GM12878 (cell line): ENCODE measurements around the gene ADCY10. TPM values are rescaled to one million over a fixed set of nuclear protein-coding genes. Genes with fewer than 3 reads are reported as not detected.

Experiments used
- ATAC-seq: fragments of 200-7000 bp; cut with Tn5 transposase; 3 replicates; pipeline ENCODE4 v1.9.1; 2020; ENCODE audit warnings: mild to moderate bottlenecking, moderate library complexity
- BruUV-seq: library from RNA; stranded (reverse); fragments of 400-500 nt; replicated peaks from 2 replicates; lab custom pipeline; 2021; lab: Mats Ljungman, UMichigan
- CTCF ChIA-PET: fragments of 300-600 bp; sonication (Branson Sonifier 250); formaldehyde crosslinking; extraction: SDS; loops from one replicate; lab custom pipeline; 2021; ENCODE audit warnings: inconsistent platforms; lab: Yijun Ruan, JAX
- POLR2A ChIA-PET: fragments of 350-600 bp; formaldehyde crosslinking; extraction: SDS; loops from one replicate; lab custom pipeline; 2021; ENCODE audit warnings: inconsistent platforms; lab: Charles Lee
- RAD21 ChIA-PET: fragments of 300-600 bp; sonication (Branson Sonifier 250); formaldehyde crosslinking; loops from one replicate; lab custom pipeline; 2023; ENCODE audit warnings: antibody characterized with exemption; ENCODE audit not compliant: unreplicated experiment; lab: Charles Lee
- SMC1A ChIA-PET: fragments of 300-600 bp; sonication (Branson Sonifier 250); formaldehyde crosslinking; loops from one replicate; lab custom pipeline; 2023; ENCODE audit not compliant: unreplicated experiment, uncharacterized antibody; lab: Charles Lee
- DNase-seq: peaks from one replicate; pipeline ENCODE4 v3.0.0-alpha.2; 2011; ENCODE audit warnings: low read depth, low spot score
- FAIRE-seq: peaks from 3 replicates; lab custom pipeline; 2011; peaks lifted over from hg19 to GRCh38; lab: Jason Lieb, UNC
- H2AFZ ChIP-seq: 2 replicates; pipeline ENCODE4 v1.6.0; 2011; ENCODE audit warnings: low read depth, low read length, control low read depth; ENCODE audit not compliant: control insufficient read depth
- H3K27ac ChIP-seq: 2 replicates; pipeline ENCODE4 v1.5.1; 2011; ENCODE audit warnings: control low read depth; ENCODE audit not compliant: control insufficient read depth, insufficient read depth
- H3K27me3 ChIP-seq, 2 experiments: replicated peaks in 1 of 2; 2 replicates each; pipeline versions ENCODE4 v1.6.0 to v1.6.1; 2011; ENCODE audit warnings: low read length in 1 of 2; ENCODE audit not compliant: control insufficient read depth in 2 of 2, insufficient read depth in 2 of 2
- H3K36me3 ChIP-seq, 2 experiments: 2 replicates each; pipeline ENCODE4 v1.5.1; 2011; ENCODE audit warnings: low read length in 1 of 2; ENCODE audit not compliant: control insufficient read depth in 2 of 2, insufficient read depth in 2 of 2
- H3K4me1 ChIP-seq: 2 replicates; pipeline ENCODE4 v1.6.1; 2011; ENCODE audit warnings: mild to moderate bottlenecking, low read length, moderate library complexity, mixed read lengths; ENCODE audit not compliant: control insufficient read depth, insufficient read depth
- H3K4me2 ChIP-seq: 2 replicates; pipeline ENCODE4 v1.6.0; 2011; ENCODE audit warnings: control low read depth; ENCODE audit not compliant: control insufficient read depth, insufficient read depth
- H3K4me3 ChIP-seq: fragments of 200-600 bp; sonication (generic); 2 replicates; pipeline ENCODE4 v1.5.1; 2016
- H3K79me2 ChIP-seq: 2 replicates; pipeline ENCODE4 v1.6.0; 2011; ENCODE audit warnings: low read length; ENCODE audit not compliant: control insufficient read depth, insufficient read depth
- H3K9ac ChIP-seq: 2 replicates; pipeline ENCODE4 v1.8.0; 2011; ENCODE audit warnings: low read length, control low read depth, mixed read lengths; ENCODE audit not compliant: control insufficient read depth, insufficient read depth
- H3K9me3 ChIP-seq: replicated peaks from 3 replicates; pipeline ENCODE4 v1.5.1; 2011; ENCODE audit warnings: mild to moderate bottlenecking, low read length; ENCODE audit not compliant: control insufficient read depth, insufficient read depth
- H4K20me1 ChIP-seq: 2 replicates; pipeline ENCODE4 v1.6.0; 2011; ENCODE audit not compliant: control insufficient read depth, insufficient read depth
- ASH2L ChIP-seq: fragments of 300-600, 200-600 bp; sonication (generic); IDR thresholded peaks from 2 replicates; pipeline ENCODE4 v1.6.1; 2017; ENCODE audit warnings: low read depth, mild to moderate bottlenecking, borderline replicate concordance
- BMI1 ChIP-seq: fragments of 450-650 bp; IDR thresholded peaks from 2 replicates; pipeline ENCODE4 v1.6.1; 2016; ENCODE audit warnings: mild to moderate bottlenecking, moderate library complexity, borderline replicate concordance
- ESRRA ChIP-seq: IDR thresholded peaks from 2 replicates; pipeline ENCODE4 v1.6.1; 2012; ENCODE audit warnings: mild to moderate bottlenecking, low read length, improper control_type of control experiment
- ETV6 ChIP-seq, 2 experiments: fragments of 450-650 bp in 1 of 2; IDR thresholded peaks in 1 of 2; conservative IDR thresholded peaks in 1 of 2; 2 replicates each; pipeline ENCODE4 v1.6.1; 2014; ENCODE audit warnings: antibody characterized with exemption in 1 of 2, borderline replicate concordance in 1 of 2, low read depth in 1 of 2, mild to moderate bottlenecking in 1 of 2, moderate library complexity in 1 of 2
- HDAC2 ChIP-seq: fragments of 200-600 bp; sonication (generic); IDR thresholded peaks from 2 replicates; pipeline ENCODE4 v1.6.1; 2017
- IRF4 ChIP-seq: IDR thresholded peaks from 2 replicates; pipeline ENCODE4 v1.6.1; 2011; ENCODE audit warnings: low read depth, low read length
- MXI1 ChIP-seq: fragments of 150-350 bp; IDR thresholded peaks from 2 replicates; pipeline ENCODE4 v1.6.1; 2011; ENCODE audit warnings: low read depth, mild to moderate bottlenecking, inconsistent platforms, low read length, improper control_type of control experiment
- NFIC ChIP-seq: IDR thresholded peaks from 2 replicates; pipeline ENCODE4 v1.6.1; 2012; ENCODE audit warnings: low read depth, mild to moderate bottlenecking, inconsistent platforms, low read length, moderate library complexity
- NR2C2 ChIP-seq: IDR thresholded peaks from 2 replicates; pipeline ENCODE4 v1.6.1; 2011; ENCODE audit warnings: borderline replicate concordance, low read depth; ENCODE audit not compliant: control insufficient read depth, insufficient read length
- RUNX3 ChIP-seq: IDR thresholded peaks from 2 replicates; pipeline ENCODE4 v1.6.1; 2012; ENCODE audit warnings: low read length, inconsistent platforms
- TCF12 ChIP-seq: IDR thresholded peaks from 2 replicates; pipeline ENCODE4 v1.6.1; 2011; ENCODE audit warnings: low read depth, mild to moderate bottlenecking, low read length
- ZNF207 ChIP-seq: fragments of 450-650 bp; IDR thresholded peaks from 2 replicates; pipeline ENCODE4 v1.6.1; 2014; ENCODE audit warnings: antibody characterized with exemption, mild to moderate bottlenecking, borderline replicate concordance
- ZNF622 ChIP-seq: fragments of 450-650 bp; IDR thresholded peaks from 2 replicates; pipeline ENCODE4 v1.6.1; 2017; ENCODE audit warnings: mild to moderate bottlenecking, inconsistent platforms
- WGBS: methylation state at CpG from one replicate; pipeline ENCODE4 v1.1.6; 2016; ENCODE audit warnings: low lambda C conversion rate; ENCODE audit not compliant: insufficient replicate concordance, insufficient coverage; ENCODE audit errors: missing lambda C conversion rate; 5-methylcytosine and 5-hydroxymethylcytosine counted together
- in situ Hi-C: fragments of 300-500 bp; cut with MboI; formaldehyde crosslinking; loops from 9 replicates; pipeline ENCODE4 v1.14.3; 2018; ENCODE audit warnings: mixed read lengths
- intact Hi-C: fragments of 100-400 bp; cut with micrococcal nuclease; formaldehyde crosslinking; loops from one replicate; pipeline ENCODE4 v1.14.2; 2022; ENCODE audit not compliant: unreplicated experiment
- polyA plus RNA-seq, 11 experiments: library from polyadenylated mRNA; depleted of rRNA in 4 of 11; unstranded in 6 of 11; stranded (reverse) in 5 of 11; fragments of >200 nt; fragmentation: Nextera tagmentation in 4 of 11; fragmentation: Illumina TruSeq in 1 of 11; extraction: Ambion mirVana in 4 of 11; extraction: Trizol in 1 of 11; gene quantifications; 1 replicate in 1 of 11; 2 replicates in 10 of 11; pipeline versions ENCODE4 v1.2.1 to v1.2.3, GENCODE V29; 2011 to 2016; ENCODE audit warnings: inconsistent platforms in 2 of 11, missing spikeins in 2 of 11, low read depth in 1 of 11
- total RNA-seq, 4 experiments: library from RNA; depleted of rRNA in 3 of 4; stranded (reverse); fragments of >200 nt in 3 of 4; fragmentation: Illumina TruSeq in 1 of 4; extraction: Trizol in 1 of 4; gene quantifications; 2 replicates each; pipeline versions ENCODE4 v1.2.1 to v1.2.3, GENCODE V29; 2013 to 2021
- TF ChIP-seq, protein P1 (sequence below): fragments of 150-350 bp; IDR thresholded peaks from 2 replicates; pipeline ENCODE4 v1.6.1; 2016; ENCODE audit warnings: low read depth, low read length

Gene ADCY10
- total and polyA plus RNA-seq, 10 of the 15 experiments (the other 5 are each of a cell fraction or from before 2014, with no cell fraction given), result 0.13 to 0.22 TPM; not detected in 8

DNA sequence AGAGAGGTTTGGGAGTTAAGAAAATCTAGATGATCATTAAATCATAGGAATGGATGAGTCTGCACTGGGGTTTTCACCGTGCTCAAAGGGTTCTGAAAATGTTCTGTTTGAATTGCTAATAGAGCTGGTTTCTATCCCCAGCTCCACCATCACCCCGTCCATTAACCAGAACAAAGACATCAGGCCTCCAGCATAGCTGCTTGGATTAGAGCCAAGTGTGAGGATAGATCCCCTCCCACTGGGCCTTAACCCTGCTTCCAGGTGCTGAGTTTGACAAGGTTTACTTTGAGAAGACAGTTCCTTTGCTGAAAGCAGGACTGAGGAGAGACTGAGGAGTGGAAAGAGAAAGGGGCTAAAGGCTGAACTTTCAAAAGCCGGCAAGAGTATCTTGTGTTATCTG, 143.8 kb downstream of the ADCY10 start:
- no peaks in the 10 kb centered on the region for H3K27me3 ChIP-seq
- no peak overlapping the region for H2AFZ ChIP-seq
- no peaks in the 10 kb centered on the region for H3K79me2 ChIP-seq
- no peaks in the 10 kb centered on the region for H4K20me1 ChIP-seq
- no peak overlapping the region for H3K9ac ChIP-seq
- ChIA-PET CTCF (interaction anchor here (1.4 kb wide), 1 partner anchor 9 kb away, joined by 4 read pairs; no protein-coding TSS in a partner anchor), POLR2A (interaction anchor here (0.6 kb wide), 2 partner anchors 17 to 147 kb away, joined by 3 read pairs; no protein-coding TSS in a partner anchor), RAD21 (no interaction called here), SMC1A (interaction anchor here (0.9 kb wide), 1 partner anchor 13 kb away, joined by 3 read pairs; no protein-coding TSS in a partner anchor)
- FAIRE-seq (no peak), DNase-seq (no peak), ATAC-seq (no peak)
- no peak overlapping the region for H3K27ac ChIP-seq
- no peak overlapping the region for H3K4me2 ChIP-seq
- TF ChIP-seq ZNF207, result no peak
- TF ChIP-seq NFIC, result no peak
- TF ChIP-seq ESRRA, result no peak
- TF ChIP-seq ASH2L, result no peak
- no peak for TF ChIP-seq RUNX3
- intact Hi-C loops, result no loop called here
- H3K4me3 ChIP-seq, result no peak overlapping the region
- in situ Hi-C loops, result no loop called here
- 98% methylated on average over 3 of the region's 3 CpGs for WGBS
- no peaks in the 10 kb centered on the region for H3K4me1 ChIP-seq
- H3K9me3 ChIP-seq, result no peaks in the 10 kb centered on the region
- H3K36me3 ChIP-seq, result peaks cover 11 to 40% of the 10 kb centered on the region in 2 experiments
- BruUV-seq, result no TSS peak

DNA sequence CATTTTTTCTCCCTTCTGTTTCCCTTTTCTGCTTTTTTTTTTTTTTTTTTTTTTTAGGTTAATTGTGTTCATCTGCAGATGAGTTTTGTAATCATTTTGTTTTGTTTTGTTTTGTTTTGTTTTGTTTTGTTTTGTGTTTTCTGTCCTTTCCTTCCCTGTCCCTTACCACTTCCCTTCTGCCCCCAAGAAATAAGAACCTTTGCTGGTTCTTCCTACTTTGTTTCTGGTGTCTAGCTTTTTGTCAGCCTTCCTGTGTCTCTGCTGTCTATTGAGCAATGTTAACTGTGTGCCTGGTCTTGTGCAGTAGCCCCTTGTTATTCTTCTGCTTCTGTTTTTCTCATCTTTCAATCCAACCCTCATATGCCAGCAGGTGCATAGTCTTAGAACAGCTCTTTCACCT, 146.2 kb downstream of the ADCY10 start:
- H2AFZ ChIP-seq, result no peak overlapping the region
- ATAC-seq, result no peak
- H3K4me2 ChIP-seq, result no peak overlapping the region
- H3K9me3 ChIP-seq, result no peaks in the 10 kb centered on the region
- no peak overlapping the region for H3K9ac ChIP-seq
- intact Hi-C loops (no loop called here), in situ Hi-C loops (no loop called here)
- DNase-seq, result no peak
- H4K20me1 ChIP-seq, result no peaks in the 10 kb centered on the region
- H3K27ac ChIP-seq, result no peak overlapping the region
- ChIA-PET CTCF (interaction anchor here (1.1 kb wide), 1 partner anchor 13 kb away, joined by 8 read pairs; no protein-coding TSS in a partner anchor), RAD21 (interaction anchor here (0.7 kb wide), 1 partner anchor 114 kb away, joined by 5 read pairs; no protein-coding TSS in a partner anchor), SMC1A (interaction anchor here (0.6 to 1.7 kb wide), 3 partner anchors 8 to 245 kb away, joined by 3 to 8 read pairs (median 4); no protein-coding TSS in a partner anchor), POLR2A (interaction anchor here (0.7 kb wide), 2 partner anchors 12 to 19 kb away, joined by 3 read pairs; no protein-coding TSS in a partner anchor)
- H3K27me3 ChIP-seq, result no peaks in the 10 kb centered on the region
- H3K79me2 ChIP-seq, result 0 out of 2 replicates have a peak, but pooled peaks cover under 1% of the 10 kb centered on the region
- no peaks in the 10 kb centered on the region; the same call in 1 of the 2 replicates for H3K4me1 ChIP-seq
- no TSS peak for BruUV-seq
- no peak overlapping the region for H3K4me3 ChIP-seq
- peaks cover 10 to 33% of the 10 kb centered on the region in 2 experiments for H3K36me3 ChIP-seq
- no peak for FAIRE-seq
- no peak for TF ChIP-seq ETV6 (conservative IDR thresholded peaks at IDR 0.05 in 1 of 2, IDR thresholded peaks at IDR 0.05 in 1 of 2; ENCODE audit: borderline replicate concordance in 1 of 2, low read depth in 1 of 2)
- no peak for TF ChIP-seq TCF12
- TF ChIP-seq NR2C2, result no peak
- TF ChIP-seq BMI1, result no peak
- TF ChIP-seq, protein P1, sequence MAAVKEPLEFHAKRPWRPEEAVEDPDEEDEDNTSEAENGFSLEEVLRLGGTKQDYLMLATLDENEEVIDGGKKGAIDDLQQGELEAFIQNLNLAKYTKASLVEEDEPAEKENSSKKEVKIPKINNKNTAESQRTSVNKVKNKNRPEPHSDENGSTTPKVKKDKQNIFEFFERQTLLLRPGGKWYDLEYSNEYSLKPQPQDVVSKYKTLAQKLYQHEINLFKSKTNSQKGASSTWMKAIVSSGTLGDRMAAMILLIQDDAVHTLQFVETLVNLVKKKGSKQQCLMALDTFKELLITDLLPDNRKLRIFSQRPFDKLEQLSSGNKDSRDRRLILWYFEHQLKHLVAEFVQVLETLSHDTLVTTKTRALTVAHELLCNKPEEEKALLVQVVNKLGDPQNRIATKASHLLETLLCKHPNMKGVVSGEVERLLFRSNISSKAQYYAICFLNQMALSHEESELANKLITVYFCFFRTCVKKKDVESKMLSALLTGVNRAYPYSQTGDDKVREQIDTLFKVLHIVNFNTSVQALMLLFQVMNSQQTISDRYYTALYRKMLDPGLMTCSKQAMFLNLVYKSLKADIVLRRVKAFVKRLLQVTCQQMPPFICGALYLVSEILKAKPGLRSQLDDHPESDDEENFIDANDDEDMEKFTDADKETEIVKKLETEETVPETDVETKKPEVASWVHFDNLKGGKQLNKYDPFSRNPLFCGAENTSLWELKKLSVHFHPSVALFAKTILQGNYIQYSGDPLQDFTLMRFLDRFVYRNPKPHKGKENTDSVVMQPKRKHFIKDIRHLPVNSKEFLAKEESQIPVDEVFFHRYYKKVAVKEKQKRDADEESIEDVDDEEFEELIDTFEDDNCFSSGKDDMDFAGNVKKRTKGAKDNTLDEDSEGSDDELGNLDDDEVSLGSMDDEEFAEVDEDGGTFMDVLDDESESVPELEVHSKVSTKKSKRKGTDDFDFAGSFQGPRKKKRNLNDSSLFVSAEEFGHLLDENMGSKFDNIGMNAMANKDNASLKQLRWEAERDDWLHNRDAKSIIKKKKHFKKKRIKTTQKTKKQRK, result no peak
- TF ChIP-seq ZNF622, result no peak
- no peak for TF ChIP-seq HDAC2
- no peak for TF ChIP-seq MXI1
- TF ChIP-seq IRF4, result no peak
